Thyroid gland (tissue), 4 donors: ENCODE data around the gene CYP4F3.

Experiments
- CTCF ChIP-seq, 6 experiments: fragments of 200-600 bp in 3 of 6; fragments of 450-650 bp in 3 of 6; sonication (generic) in 3 of 6; IDR thresholded peaks; one replicate each; pipeline ENCODE4 v1.5.1; 2016 to 2019; ENCODE audit warnings: antibody characterized with exemption in 6 of 6, mild to moderate bottlenecking in 2 of 6, inconsistent platforms in 1 of 6, moderate library complexity in 1 of 6
- POLR2A ChIP-seq, 2 donors: fragments of 450-650 bp; IDR thresholded peaks; one replicate each; pipeline ENCODE4 v1.6.1; 2017; ENCODE audit warnings: antibody characterized with exemption in 2 of 2, mild to moderate bottlenecking in 2 of 2, moderate library complexity in 1 of 2

GRCh38 chr19:15652559-15653278, 12.0 kb downstream of the CYP4F3 start:
- TF ChIP-seq CTCF (IDR thresholded peaks at IDR 0.05) (no peak), POLR2A (IDR thresholded peaks at IDR 0.05) (no peak)
